ENCODE measurements around the gene FGF3. TPM values are rescaled to one million over a fixed set of nuclear protein-coding genes. Genes with fewer than 3 reads are reported as not detected.
A peak's percentile ranks its signal among the peaks of the same experiment; 100 is the strongest.

The FGF3 gene
- polyA plus RNA-seq (ENCODE audit: insufficient read length): not detected

- no peak for DNase-seq
Observed at GRCh38 chr11:69818603-69819441, at the start of gene FGF3. Gene FGF3 (minus strand): TSS chr11:69819416. CDS start chr11:69818933, 483 bp downstream.

GRCh38 chr11:69868871-69869270 is 49.7 kb upstream of the FGF3 start:
- no peak for DNase-seq

DNA sequence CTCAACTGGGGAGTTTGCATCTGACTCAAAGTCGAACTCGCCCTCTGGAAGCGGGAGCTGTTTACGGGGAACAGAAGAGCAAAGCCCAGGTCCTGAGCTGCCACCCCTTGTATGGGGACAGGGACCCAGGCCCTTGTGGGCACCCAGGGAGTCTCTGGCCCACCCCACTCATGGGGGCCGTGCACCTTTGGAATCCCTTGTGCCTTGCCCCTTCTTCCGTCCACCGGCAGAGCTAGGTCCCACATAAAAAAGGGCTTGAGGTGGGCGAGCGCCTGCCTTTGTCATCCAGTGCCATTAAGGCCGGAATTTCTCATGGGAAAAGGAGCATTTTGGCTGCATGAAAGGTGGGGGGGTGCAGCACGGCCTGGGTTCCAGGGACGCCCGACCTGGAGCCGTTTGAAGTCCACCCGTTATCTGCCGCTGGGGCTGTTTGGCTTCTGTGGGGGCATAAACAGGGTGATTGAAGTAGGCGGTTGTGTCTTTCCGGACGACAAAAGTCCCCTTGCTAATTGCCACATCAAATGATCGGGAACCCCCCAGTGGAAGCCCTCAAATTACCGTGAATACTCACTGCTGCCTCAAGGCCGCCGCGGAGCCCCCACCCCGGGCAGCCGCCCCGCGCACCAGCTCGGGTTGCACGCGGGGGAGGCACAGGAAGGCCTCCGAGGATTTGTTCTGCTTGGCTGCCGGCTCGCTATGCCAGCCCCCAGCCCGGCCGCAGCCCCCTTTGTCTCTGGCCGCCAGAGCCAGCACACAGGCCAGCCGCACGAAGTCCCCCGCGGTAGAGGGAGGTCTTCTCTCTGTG is 49.0 kb upstream of the FGF3 start:
- DNase-seq: no peak

- no peak for DNase-seq
Observed at GRCh38 chr11:69867076-69868005, 48.1 kb upstream of the FGF3 start.

- DNase-seq: no peak
Observed at GRCh38 chr11:69866648-69867047, 47.4 kb upstream of the FGF3 start.

GRCh38 chr11:69865707-69866106 is 46.5 kb upstream of the FGF3 start:
- DNase-seq: no peak

DNA sequence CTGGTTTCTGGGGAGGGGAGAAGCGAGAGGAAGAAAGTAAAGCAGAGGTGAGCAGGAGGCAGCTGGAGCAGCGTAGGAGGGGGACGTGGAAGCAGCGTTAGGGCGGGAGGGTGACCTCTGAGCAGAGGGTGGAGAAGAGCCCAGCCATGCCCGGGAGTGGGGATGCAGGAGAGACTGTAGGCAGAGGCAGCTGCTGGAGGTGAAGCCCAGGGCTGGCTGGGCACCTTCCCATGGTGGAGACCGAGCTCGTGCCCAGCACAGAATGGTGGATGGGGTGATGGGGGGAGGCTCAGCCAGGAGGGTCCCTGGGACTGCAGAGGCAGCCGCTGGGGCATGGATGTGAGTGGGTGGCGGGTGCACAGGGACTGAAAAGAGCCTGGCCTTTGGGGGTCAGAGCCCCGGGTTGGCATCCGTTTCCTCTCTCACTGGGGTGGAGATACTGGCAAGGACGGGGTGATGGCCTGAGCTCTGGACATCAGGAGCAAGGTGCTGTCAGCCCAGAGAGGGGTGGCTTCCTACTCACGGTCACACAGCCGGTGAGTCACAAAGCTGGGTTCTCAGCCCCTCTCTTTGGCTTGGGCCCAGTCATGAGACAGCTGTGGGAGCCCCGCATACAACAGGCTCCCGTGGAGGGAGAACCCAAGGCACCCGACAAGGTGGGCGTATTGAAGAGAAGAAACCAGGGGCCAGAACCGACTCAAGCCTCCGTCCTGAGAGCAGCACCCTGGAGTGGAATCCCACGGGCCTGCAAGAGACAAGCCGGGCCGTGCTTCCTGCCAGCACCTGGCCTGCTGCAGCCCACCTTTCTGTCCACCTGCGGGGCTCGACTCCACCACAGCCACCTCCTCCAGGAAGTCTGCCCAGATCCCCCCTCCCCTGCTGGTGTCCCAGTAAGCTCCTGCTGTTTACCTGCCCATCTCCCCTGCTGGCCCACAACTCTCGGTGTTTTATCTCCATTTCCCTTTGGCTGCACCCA is 45.8 kb upstream of the FGF3 start:
- DNase-seq: no peak

DNA sequence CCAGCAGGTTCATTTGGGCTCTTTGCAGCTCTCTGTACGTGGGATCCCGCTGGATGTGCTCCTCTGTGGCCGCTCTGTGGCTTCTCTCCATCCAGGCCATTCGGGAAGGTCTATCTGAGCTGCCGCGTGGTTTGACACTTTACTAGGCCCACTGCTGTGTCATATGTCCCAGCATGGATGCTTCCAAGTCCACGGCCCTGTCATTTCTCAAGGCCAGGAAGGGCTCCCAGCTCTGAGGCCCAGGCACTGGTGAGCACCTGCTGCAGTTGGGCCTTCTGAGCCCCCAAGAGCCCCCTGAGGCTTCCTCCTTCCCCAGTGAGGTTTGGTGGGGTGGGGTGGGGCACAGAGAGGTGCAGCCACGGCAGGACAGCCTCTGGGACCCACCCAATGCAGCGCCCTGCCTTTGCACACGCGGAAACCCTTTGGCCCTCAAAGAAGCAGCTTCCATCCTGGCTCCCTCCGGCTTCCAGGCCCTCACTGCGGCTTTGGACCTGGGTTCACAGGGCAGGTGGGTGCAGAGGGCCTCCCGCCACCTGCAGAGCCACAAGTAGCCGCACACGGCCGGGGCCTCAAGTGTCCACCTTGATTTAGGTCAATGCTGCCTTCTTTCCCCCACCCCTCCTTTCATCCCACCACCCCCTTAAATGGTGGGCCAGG is 44.5 kb upstream of the FGF3 start:
- no peak for DNase-seq

DNA sequence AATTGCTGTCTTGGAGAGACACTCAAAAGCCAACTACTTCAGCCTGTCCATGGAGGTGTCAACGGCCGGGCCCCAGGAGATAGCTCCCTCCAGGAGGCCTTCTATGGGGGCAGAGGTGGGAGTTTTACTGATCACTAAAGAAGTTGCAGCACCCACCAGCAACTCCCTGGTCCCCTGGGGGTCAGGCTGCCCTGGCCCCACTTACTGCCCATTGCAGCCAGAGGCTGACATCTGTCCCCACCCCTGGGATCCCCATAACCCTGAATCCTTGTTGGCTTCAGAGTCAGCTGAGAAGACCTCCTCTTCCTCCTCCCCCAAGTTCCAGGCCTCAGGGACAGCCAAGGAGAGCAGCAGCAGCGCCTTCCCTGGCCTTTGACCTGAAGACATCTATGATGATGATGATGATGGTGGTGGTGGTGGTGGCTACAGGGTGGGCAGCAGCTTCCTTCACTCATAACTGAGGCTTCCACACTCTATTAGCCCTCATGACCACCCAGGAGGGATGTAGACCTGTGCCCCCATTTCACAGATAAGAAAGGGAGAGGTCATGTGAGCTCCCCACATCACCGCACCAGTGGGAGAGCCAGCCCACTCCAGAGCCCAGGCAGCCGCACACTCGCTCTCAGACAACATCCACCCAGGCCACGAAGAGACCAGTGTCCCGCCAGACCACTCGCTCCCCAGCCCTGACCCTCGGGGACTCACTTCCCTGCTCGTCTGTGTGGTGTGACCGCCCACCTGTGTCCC is 43.8 kb upstream of the FGF3 start:
- DNase-seq: no peak

DNA sequence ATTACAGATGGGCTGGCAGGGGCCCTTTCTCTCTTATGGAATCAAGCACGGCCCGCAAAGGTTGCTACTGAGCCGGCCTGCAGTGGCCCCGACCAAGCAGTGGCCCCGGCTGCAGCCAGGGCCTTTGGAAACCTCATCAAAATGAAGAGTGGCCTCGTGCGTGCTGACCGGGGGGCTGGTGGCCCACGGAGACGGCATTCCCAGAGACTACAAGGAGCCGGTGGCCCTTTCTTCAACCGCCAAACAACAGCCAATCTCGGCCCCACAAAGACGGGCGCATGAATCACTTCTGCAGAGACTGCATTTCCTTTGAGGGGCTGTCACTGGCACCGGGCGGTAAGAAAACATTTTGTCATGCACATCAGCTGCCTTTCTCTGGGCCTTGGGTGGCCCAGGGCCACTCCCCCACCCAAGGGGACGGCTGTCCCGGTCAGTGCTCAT is 43.1 kb upstream of the FGF3 start:
- DNase-seq: no peak

GRCh38 chr11:69861901-69862300 is 42.7 kb upstream of the FGF3 start:
- DNase-seq: no peak

DNA sequence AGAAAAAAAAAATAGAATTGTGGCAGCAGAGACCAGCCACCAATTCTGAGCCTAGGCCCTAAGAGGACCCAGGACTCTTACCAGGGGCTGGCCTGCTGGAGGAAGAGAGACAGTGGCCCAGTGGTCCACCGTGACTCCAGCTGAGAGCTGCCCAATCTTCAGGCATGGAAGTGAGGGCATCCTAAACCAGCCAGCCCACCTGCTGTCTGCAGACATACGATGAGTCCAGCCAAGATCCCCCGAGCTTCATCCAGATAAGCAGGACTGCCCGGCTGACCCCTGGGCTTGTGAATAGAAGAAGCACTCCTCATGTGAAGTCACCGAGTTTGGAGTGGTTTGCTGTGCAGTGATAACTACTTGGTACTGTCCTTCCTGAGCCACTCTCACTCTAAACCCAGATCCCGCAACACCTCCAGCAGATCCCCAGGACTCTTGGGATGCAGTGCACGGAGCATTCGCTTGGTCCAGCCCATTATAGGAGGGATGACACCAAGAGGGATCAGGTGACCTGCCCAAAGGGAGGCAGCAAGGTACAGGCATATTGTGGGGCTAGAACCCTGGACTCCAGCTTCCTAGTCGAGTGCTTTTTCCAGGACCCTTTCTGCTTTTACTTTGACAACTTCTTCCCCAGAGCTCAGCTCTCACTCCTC is 41.7 kb upstream of the FGF3 start:
- DNase-seq: no peak

- DNase-seq: no peak
Observed at GRCh38 chr11:69860244-69860643, 41.0 kb upstream of the FGF3 start.

- DNase-seq: no peak
Observed at GRCh38 chr11:69859275-69859934, 40.2 kb upstream of the FGF3 start.

DNA sequence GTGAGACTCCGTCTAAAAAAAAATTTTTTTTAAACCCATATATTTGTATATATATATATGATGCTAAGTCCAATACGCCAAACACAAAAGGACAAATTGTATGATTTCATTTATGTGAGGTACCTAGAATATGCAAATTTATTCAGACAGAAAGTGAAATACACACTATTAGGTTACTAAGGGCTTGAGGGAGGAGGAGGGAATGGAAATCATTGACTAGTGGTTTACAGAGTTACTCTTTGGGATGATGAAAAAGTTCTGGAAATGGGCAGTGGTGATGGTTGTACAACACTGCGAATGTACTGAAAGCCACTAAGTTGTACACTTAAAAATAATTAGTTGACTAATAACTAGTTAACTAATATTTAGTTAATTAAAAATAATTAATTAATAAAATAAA is 36.2 kb upstream of the FGF3 start:
- no peak for DNase-seq

GRCh38 chr11:69854713-69855112 is 35.5 kb upstream of the FGF3 start:
- DNase-seq: no peak

GRCh38 chr11:69852056-69852455 is 32.8 kb upstream of the FGF3 start:
- no peak for DNase-seq

GRCh38 chr11:69848201-69848600 is 29.0 kb upstream of the FGF3 start:
- DNase-seq: peak; percentile 67

GRCh38 chr11:69844396-69844795 is 25.2 kb upstream of the FGF3 start:
- no peak for DNase-seq

Data from hindlimb muscle (tissue), 1 donor.